ENCODE data around the gene FASN.
A peak's percentile ranks its signal among the peaks of the same experiment; 100 is the strongest.

Gene FASN

DNA sequence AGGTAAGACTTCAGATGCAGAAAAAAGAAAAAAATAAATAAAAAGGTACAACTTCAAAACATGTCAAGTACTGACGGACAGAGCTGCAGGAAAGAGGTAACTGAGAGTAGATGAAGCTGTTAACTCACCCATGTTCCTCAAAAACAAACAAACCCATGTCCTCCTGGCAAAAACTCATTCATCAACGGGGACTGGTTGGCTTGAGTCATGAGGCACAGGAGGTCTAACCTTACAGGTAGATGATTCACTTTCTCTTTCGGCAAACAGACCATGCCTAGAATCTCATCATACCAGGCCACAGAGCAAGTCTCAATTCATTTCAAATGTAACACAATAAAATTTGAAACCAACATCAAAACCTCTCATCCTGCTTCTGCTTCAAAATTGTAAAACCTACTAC is 12.3 kb upstream of the FASN start:
- H3K4me3 ChIP-seq (ENCODE audit: low read length): no peak overlapping the region
- no peak for TF ChIP-seq CTCF (IDR thresholded peaks at IDR 0.05; ENCODE audit: insufficient read depth, low read depth, low read length, missing control alignments)
- peak; percentile 93 for DNase-seq (ENCODE audit: low read depth)

GRCh38 chr17:82108961-82109475 is 11.0 kb upstream of the FASN start:
- no peak for TF ChIP-seq CTCF (IDR thresholded peaks at IDR 0.05; ENCODE audit: insufficient read depth, low read depth, low read length, missing control alignments)
- no peak for DNase-seq (ENCODE audit: low read depth)
- no peak overlapping the region for H3K4me3 ChIP-seq (ENCODE audit: low read length)

DNA sequence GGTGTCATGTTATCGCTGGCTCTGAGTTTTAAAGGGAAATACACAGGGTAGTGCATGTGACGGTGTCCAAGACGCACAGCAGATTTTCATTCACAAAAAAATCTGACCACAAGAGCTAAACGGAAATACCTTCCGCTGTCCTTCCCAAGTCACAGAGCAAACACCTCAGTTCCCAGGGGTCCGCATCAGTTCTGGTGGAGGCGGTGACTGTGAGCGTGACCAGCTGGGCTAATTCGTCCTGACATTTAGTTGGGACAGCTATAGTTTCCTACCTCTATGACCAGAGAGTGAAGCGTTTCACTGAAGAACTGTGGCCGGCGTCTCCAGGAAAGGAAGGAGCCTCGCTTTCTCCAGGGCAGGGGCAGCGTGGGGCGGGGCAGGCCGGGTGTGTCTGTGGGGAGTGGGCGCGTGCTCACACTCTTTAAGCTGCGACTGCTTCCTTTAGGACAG is 10.5 kb upstream of the FASN start:
- DNase-seq (ENCODE audit: low read depth): no peak

DNA sequence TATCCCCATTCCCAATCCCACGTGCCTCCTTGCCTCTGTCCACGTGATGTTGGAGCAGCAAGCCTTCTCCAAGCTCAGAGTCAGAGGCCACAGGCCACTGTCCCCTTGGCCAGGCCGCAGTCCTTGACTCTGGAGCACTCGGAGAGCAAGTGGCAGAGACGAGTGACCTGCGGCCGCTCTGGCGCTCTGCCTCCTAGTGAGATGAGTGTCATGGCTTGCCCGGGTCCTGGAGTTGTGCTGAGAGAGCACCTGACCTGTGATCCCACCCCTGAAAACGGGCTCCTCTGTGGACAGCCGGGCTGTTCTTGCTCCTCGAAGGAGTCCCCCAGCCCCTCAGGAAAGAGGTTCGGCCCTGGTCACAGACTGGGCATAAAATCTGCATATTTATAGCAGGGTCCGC is 10.0 kb upstream of the FASN start:
- no peak overlapping the region for H3K4me3 ChIP-seq (ENCODE audit: low read length)
- TF ChIP-seq CTCF (IDR thresholded peaks at IDR 0.05; ENCODE audit: insufficient read depth, low read depth, low read length, missing control alignments): no peak
- no peak for DNase-seq (ENCODE audit: low read depth)

More for the DNA sequence above, 10.5 kb upstream of the FASN start:
- H3K4me3 ChIP-seq (ENCODE audit: low read length): no peak overlapping the region
- no peak for TF ChIP-seq CTCF (IDR thresholded peaks at IDR 0.05; ENCODE audit: insufficient read depth, low read depth, low read length, missing control alignments)

GRCh38 chr17:82107341-82107860 is 9.4 kb upstream of the FASN start:
- H3K4me3 ChIP-seq (ENCODE audit: low read length): no peak overlapping the region
- TF ChIP-seq CTCF (IDR thresholded peaks at IDR 0.05; ENCODE audit: insufficient read depth, low read depth, low read length, missing control alignments): peak; percentile 31
- DNase-seq (ENCODE audit: low read depth): peak; percentile 37

- DNase-seq (ENCODE audit: low read depth): no peak
- no peak for TF ChIP-seq CTCF (IDR thresholded peaks at IDR 0.05; ENCODE audit: insufficient read depth, low read depth, low read length, missing control alignments)
- no peak overlapping the region for H3K4me3 ChIP-seq (ENCODE audit: low read length)
Observed at GRCh38 chr17:82106688-82107305, 8.8 kb upstream of the FASN start.

Measured in epithelial cell of esophagus (primary cell).